K562 (cell line): ENCODE measurements around the gene MCC.

Experiments used
- CTCF ChIP-seq, 3 experiments: IDR thresholded peaks in 2 of 3; conservative IDR thresholded peaks in 1 of 3; 2 replicates each; pipeline ENCODE4 v1.5.1; 2011 to 2012; ENCODE audit warnings: low read length in 3 of 3, mild to moderate bottlenecking in 3 of 3, control low read depth in 2 of 3, improper control_type of control experiment in 1 of 3, inconsistent platforms in 1 of 3, low read depth in 1 of 3, mixed read lengths in 1 of 3, moderate library complexity in 1 of 3; ENCODE audit not compliant: insufficient read depth in 2 of 3
- PREB ChIP-seq: sonication (generic); formaldehyde crosslinking; IDR thresholded peaks from 2 replicates; pipeline ENCODE4 v1.8.1; 2023; ENCODE audit warnings: mild to moderate bottlenecking, missing genetic modification reagents

GRCh38 chr5:113219695-113220094 lies 268.6 kb downstream of the MCC start:
- TF ChIP-seq CTCF (IDR thresholded peaks at IDR 0.05 in 2 of 3, conservative IDR thresholded peaks at IDR 0.05 in 1 of 3; ENCODE audit: insufficient read depth in 2 of 3, low read depth in 1 of 3, low read length in 3 of 3) (no peak), PREB (CRISPR knock-in tag) (no peak)
